ENCODE data around the gene DOCK1. TPM values are rescaled to one million over a fixed set of nuclear protein-coding genes. Genes with fewer than 3 reads are reported as not detected.

DOCK1 gene
- polyA plus RNA-seq, 1 of the 3 experiments (the other 2 are of a cell fraction) = 15.5 TPM

DNA sequence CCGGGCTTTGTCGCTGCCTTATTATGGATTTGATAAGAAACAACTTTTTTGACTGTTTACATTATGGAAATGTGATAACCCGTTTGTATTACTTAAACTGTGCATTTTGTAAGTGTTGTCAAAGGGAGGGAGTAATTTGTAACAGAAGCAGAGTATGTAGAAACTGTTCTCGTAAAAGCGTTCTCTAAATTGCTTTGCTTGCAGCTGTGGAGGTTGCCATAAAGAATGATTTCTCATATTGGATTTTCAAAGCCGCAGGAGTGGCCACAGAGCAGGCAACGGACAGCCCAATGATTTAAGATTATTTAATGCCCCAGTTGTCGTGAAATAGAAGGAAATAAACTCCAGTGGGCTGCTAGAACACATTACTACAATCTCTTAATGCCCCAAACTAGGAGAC lies 405.2 kb downstream of the DOCK1 start:
- Histone ChIP-seq H3K27me3 (ENCODE audit: insufficient read depth) (no peaks in the 10 kb centered on the region), H3K27ac (ENCODE audit: low read depth in 2 of 2, low read length in 1 of 2) (no peak overlapping the region), H3K36me3 (replicated peaks in 1 of 2; ENCODE audit: control insufficient read depth in 1 of 2, insufficient read depth in 2 of 2, low read length in 1 of 2) (no peaks in the 10 kb centered on the region), H4K20me1 (ENCODE audit: insufficient read depth) (no peaks in the 10 kb centered on the region), H3K9me2 (no peaks in the 10 kb centered on the region), H3K4me3 (ENCODE audit: low read depth in 2 of 2, low read length in 1 of 2) (no peak overlapping the region), H3K4me1 (ENCODE audit: control insufficient read depth in 1 of 2, insufficient read depth in 2 of 2, low read depth in 1 of 2, low read length in 1 of 2) (no peaks in the 10 kb centered on the region), H2AFZ (ENCODE audit: low read depth) (no peak overlapping the region), H3F3A (replicated peaks; ENCODE audit: insufficient read depth) (no peaks in the 10 kb centered on the region), H3K9me3 (no peaks in the 10 kb centered on the region), H3K79me2 (ENCODE audit: insufficient read depth) (no peaks in the 10 kb centered on the region), H3K9ac (no peak overlapping the region), H3K4me2 (no peak overlapping the region)
- ChIA-PET POLR2A (no interaction called here), CTCF (no interaction called here)
- 89% methylated on average over 8 of the region's 8 CpGs for WGBS (ENCODE audit: low lambda C conversion rate)
- DNase-seq = no peak
- TF ChIP-seq RXRA (IDR thresholded peaks at IDR 0.05; ENCODE audit: borderline replicate concordance, low read depth) = no peak
- TF ChIP-seq POLR2AphosphoS5 (IDR thresholded peaks at IDR 0.05; ENCODE audit: low read depth, low read length) = no peak
- no peak for TF ChIP-seq FOXM1 (IDR thresholded peaks at IDR 0.05; ENCODE audit: low read depth)
- TF ChIP-seq GATA2 (CRISPR knock-in tag; IDR thresholded peaks at IDR 0.05) = no peak

DNA sequence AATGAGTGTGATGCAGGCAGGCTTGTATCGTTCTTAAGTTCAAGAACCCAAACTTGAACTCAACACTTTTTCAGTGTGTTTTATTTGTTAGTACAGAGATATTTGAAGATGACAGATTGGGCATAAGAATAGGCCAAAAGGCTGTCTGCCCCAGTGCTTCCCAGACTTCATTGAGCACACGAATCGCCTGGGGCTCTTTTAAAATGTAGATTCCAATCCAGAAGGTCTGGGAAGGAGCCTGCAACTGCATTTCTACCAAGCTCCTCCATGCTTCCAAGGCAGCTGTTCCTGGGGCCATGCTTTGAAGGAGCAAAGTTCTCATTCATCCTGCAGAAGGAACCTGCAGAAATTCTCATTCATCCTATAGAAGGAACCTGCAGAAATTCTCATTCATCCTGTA lies 405.7 kb downstream of the DOCK1 start:
- 95% methylated on average over 3 of the region's 3 CpGs for WGBS (ENCODE audit: low lambda C conversion rate)
- no peak overlapping the region for H2AFZ ChIP-seq (ENCODE audit: low read depth)
- H3F3A ChIP-seq (replicated peaks; ENCODE audit: insufficient read depth) = no peaks in the 10 kb centered on the region
- no peaks in the 10 kb centered on the region for H3K9me3 ChIP-seq
- no peak overlapping the region for H3K9ac ChIP-seq
- POLR2A ChIA-PET = no interaction called here
- no peaks in the 10 kb centered on the region for H3K27me3 ChIP-seq (ENCODE audit: insufficient read depth)
- no peaks in the 10 kb centered on the region for H3K4me1 ChIP-seq (ENCODE audit: control insufficient read depth in 1 of 2, insufficient read depth in 2 of 2, low read depth in 1 of 2, low read length in 1 of 2)
- no peak overlapping the region for H3K4me3 ChIP-seq (ENCODE audit: low read depth in 2 of 2, low read length in 1 of 2)
- H3K27ac ChIP-seq (ENCODE audit: low read depth in 2 of 2, low read length in 1 of 2) = no peak overlapping the region
- no peaks in the 10 kb centered on the region for H3K36me3 ChIP-seq (replicated peaks in 1 of 2; ENCODE audit: control insufficient read depth in 1 of 2, insufficient read depth in 2 of 2, low read length in 1 of 2)
- H3K79me2 ChIP-seq (ENCODE audit: insufficient read depth) = no peaks in the 10 kb centered on the region
- H3K4me2 ChIP-seq = no peak overlapping the region
- H3K9me2 ChIP-seq = no peaks in the 10 kb centered on the region
- TF ChIP-seq FOXM1 (IDR thresholded peaks at IDR 0.05; ENCODE audit: low read depth) (no peak), TCF12 (IDR thresholded peaks at IDR 0.05) (no peak), SMC3 (IDR thresholded peaks at IDR 0.05; ENCODE audit: low read depth, low read length) (no peak), RAD21 (IDR thresholded peaks at IDR 0.05; ENCODE audit: low read length) (no peak), RXRA (IDR thresholded peaks at IDR 0.05; ENCODE audit: borderline replicate concordance, low read depth) (no peak), CHD2 (IDR thresholded peaks at IDR 0.05; ENCODE audit: low read length, partially characterized antibody) (no peak), YY1 (IDR thresholded peaks at IDR 0.05; ENCODE audit: low read depth) (no peak), RCOR1 (IDR thresholded peaks at IDR 0.05; ENCODE audit: low read length) (no peak), IRF3 (IDR thresholded peaks at IDR 0.05; ENCODE audit: low read depth, low read length) (no peak), NFIC (IDR thresholded peaks at IDR 0.05; ENCODE audit: borderline replicate concordance) (no peak), ELF1 (IDR thresholded peaks at IDR 0.05) (no peak), FOXJ3 (CRISPR knock-in tag; IDR thresholded peaks at IDR 0.05) (no peak), MAX (IDR thresholded peaks at IDR 0.05; ENCODE audit: low read depth) (no peak), JUND (IDR thresholded peaks at IDR 0.05) (no peak), FOSL2 (IDR thresholded peaks at IDR 0.05; ENCODE audit: borderline replicate concordance, low read depth) (no peak), ZBTB33 (IDR thresholded peaks at IDR 0.05; ENCODE audit: borderline replicate concordance, low read depth) (no peak), MEF2A (IDR thresholded peaks at IDR 0.05; ENCODE audit: borderline replicate concordance, low read depth) (no peak), NRF1 (IDR thresholded peaks at IDR 0.05; ENCODE audit: low read depth, low read length) (no peak), GATA2 (CRISPR knock-in tag; IDR thresholded peaks at IDR 0.05) (no peak)
- TF ChIP-seq, protein P1, sequence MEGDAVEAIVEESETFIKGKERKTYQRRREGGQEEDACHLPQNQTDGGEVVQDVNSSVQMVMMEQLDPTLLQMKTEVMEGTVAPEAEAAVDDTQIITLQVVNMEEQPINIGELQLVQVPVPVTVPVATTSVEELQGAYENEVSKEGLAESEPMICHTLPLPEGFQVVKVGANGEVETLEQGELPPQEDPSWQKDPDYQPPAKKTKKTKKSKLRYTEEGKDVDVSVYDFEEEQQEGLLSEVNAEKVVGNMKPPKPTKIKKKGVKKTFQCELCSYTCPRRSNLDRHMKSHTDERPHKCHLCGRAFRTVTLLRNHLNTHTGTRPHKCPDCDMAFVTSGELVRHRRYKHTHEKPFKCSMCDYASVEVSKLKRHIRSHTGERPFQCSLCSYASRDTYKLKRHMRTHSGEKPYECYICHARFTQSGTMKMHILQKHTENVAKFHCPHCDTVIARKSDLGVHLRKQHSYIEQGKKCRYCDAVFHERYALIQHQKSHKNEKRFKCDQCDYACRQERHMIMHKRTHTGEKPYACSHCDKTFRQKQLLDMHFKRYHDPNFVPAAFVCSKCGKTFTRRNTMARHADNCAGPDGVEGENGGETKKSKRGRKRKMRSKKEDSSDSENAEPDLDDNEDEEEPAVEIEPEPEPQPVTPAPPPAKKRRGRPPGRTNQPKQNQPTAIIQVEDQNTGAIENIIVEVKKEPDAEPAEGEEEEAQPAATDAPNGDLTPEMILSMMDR (IDR thresholded peaks at IDR 0.05) = no peak
- CTCF ChIA-PET = no interaction called here
- no peak for DNase-seq
- no peaks in the 10 kb centered on the region for H4K20me1 ChIP-seq (ENCODE audit: insufficient read depth)

All from SK-N-SH (cell line).